LNCaP clone FGC (cell line): ENCODE results near the gene CCHCR1.

Experiments
- DNase-seq: peaks from one replicate; pipeline ENCODE4 v3.0.0-alpha.2; 2011; ENCODE audit warnings: low read depth
- H3K4me3 ChIP-seq: 2 replicates; pipeline ENCODE4 v1.5.1; 2011; ENCODE audit warnings: mild to moderate bottlenecking, low read depth, low read length, control low read depth
- CTCF ChIP-seq: IDR thresholded peaks from 2 replicates; pipeline ENCODE4 v1.5.1; 2012; ENCODE audit warnings: mild to moderate bottlenecking; ENCODE audit not compliant: control insufficient read depth, insufficient read depth; ENCODE audit errors: extremely low read depth

Gene CCHCR1

GRCh38 chr6:31094389-31094881 lies 63.2 kb downstream of the CCHCR1 start:
- DNase-seq = no peak
- no peak for TF ChIP-seq CTCF
- no peak overlapping the region for H3K4me3 ChIP-seq

GRCh38 chr6:31092769-31093505 lies 64.7 kb downstream of the CCHCR1 start:
- no peak for DNase-seq
- no peak for TF ChIP-seq CTCF
- H3K4me3 ChIP-seq = no peak overlapping the region
